HG03196 (cell line): ENCODE results near the gene ADGRA3.

Experiments used
- ATAC-seq: cut with Tn5 transposase; IDR thresholded peaks from one replicate; pipeline ENCODE4 v1.9.1; 2021; ENCODE audit not compliant: unreplicated experiment

The ADGRA3 gene

GRCh38 chr4:22510750-22511149 lies 5.1 kb downstream of the ADGRA3 start:
- no peak for ATAC-seq

- ATAC-seq: no peak
Measured at GRCh38 chr4:22508376-22508775, 7.5 kb downstream of the ADGRA3 start.

- ATAC-seq: no peak
Measured at GRCh38 chr4:22504922-22505321, 10.9 kb downstream of the ADGRA3 start.

GRCh38 chr4:22504447-22504846 lies 11.4 kb downstream of the ADGRA3 start:
- ATAC-seq: no peak

- no peak for ATAC-seq
Measured at GRCh38 chr4:22502895-22503814, 12.7 kb downstream of the ADGRA3 start.

- ATAC-seq: no peak
Measured at GRCh38 chr4:22501715-22502095, 14.2 kb downstream of the ADGRA3 start.

GRCh38 chr4:22500831-22501714 lies 14.8 kb downstream of the ADGRA3 start:
- no peak for ATAC-seq

- ATAC-seq: no peak
Measured at GRCh38 chr4:22500128-22500611, 15.7 kb downstream of the ADGRA3 start.

- ATAC-seq: no peak
Measured at GRCh38 chr4:22498866-22499265, 17.0 kb downstream of the ADGRA3 start.

GRCh38 chr4:22496165-22496813 lies 19.6 kb downstream of the ADGRA3 start:
- no peak for ATAC-seq

- no peak for ATAC-seq
Measured at GRCh38 chr4:22493523-22493922, 22.3 kb downstream of the ADGRA3 start.

GRCh38 chr4:22492987-22493386 lies 22.9 kb downstream of the ADGRA3 start:
- no peak for ATAC-seq

GRCh38 chr4:22491939-22492338 lies 23.9 kb downstream of the ADGRA3 start:
- no peak for ATAC-seq

- ATAC-seq: no peak
Measured at GRCh38 chr4:22490718-22491315, 25.0 kb downstream of the ADGRA3 start.

GRCh38 chr4:22488106-22488505 lies 27.8 kb downstream of the ADGRA3 start:
- ATAC-seq: no peak

GRCh38 chr4:22487328-22487727 lies 28.5 kb downstream of the ADGRA3 start:
- ATAC-seq: no peak

- ATAC-seq: no peak
Measured at GRCh38 chr4:22486276-22486675, 29.6 kb downstream of the ADGRA3 start.

- no peak for ATAC-seq
Measured at GRCh38 chr4:22485737-22486136, 30.1 kb downstream of the ADGRA3 start.

- no peak for ATAC-seq
Measured at GRCh38 chr4:22483551-22483981, 32.3 kb downstream of the ADGRA3 start.

GRCh38 chr4:22482250-22483127 lies 33.4 kb downstream of the ADGRA3 start:
- no peak for ATAC-seq
